Measurements from ENCODE around the gene ZBTB20.

DNA sequence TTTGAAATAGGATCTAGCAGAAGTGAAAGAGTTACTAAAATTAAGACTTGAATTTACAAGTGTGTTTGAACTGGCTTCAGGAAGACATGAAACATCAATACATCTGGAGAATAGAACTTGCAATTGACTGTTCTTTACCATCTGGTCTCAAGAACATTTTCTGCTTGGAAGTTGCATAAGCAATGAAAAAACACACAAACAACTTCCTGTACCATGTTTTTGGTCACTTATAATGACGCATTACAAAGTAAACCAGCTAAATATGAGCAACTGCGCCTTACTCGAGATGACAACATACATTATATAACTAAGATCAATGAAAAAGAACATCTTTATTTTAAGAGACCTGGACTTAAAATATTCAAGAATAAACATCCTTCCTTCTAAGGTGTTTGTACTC, 740.8 kb downstream of the ZBTB20 start:
- TF ChIP-seq, protein P1, sequence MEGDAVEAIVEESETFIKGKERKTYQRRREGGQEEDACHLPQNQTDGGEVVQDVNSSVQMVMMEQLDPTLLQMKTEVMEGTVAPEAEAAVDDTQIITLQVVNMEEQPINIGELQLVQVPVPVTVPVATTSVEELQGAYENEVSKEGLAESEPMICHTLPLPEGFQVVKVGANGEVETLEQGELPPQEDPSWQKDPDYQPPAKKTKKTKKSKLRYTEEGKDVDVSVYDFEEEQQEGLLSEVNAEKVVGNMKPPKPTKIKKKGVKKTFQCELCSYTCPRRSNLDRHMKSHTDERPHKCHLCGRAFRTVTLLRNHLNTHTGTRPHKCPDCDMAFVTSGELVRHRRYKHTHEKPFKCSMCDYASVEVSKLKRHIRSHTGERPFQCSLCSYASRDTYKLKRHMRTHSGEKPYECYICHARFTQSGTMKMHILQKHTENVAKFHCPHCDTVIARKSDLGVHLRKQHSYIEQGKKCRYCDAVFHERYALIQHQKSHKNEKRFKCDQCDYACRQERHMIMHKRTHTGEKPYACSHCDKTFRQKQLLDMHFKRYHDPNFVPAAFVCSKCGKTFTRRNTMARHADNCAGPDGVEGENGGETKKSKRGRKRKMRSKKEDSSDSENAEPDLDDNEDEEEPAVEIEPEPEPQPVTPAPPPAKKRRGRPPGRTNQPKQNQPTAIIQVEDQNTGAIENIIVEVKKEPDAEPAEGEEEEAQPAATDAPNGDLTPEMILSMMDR (IDR thresholded peaks at IDR 0.05) = no peak
- TF ChIP-seq POLR2A (IDR thresholded peaks at IDR 0.05) (no peak), POLR2AphosphoS5 (IDR thresholded peaks at IDR 0.05) (no peak), EP300 (IDR thresholded peaks at IDR 0.05) (peak in 1 of 4 donors; percentile 58)
